ENCODE results near the gene GABRB3.

DNA sequence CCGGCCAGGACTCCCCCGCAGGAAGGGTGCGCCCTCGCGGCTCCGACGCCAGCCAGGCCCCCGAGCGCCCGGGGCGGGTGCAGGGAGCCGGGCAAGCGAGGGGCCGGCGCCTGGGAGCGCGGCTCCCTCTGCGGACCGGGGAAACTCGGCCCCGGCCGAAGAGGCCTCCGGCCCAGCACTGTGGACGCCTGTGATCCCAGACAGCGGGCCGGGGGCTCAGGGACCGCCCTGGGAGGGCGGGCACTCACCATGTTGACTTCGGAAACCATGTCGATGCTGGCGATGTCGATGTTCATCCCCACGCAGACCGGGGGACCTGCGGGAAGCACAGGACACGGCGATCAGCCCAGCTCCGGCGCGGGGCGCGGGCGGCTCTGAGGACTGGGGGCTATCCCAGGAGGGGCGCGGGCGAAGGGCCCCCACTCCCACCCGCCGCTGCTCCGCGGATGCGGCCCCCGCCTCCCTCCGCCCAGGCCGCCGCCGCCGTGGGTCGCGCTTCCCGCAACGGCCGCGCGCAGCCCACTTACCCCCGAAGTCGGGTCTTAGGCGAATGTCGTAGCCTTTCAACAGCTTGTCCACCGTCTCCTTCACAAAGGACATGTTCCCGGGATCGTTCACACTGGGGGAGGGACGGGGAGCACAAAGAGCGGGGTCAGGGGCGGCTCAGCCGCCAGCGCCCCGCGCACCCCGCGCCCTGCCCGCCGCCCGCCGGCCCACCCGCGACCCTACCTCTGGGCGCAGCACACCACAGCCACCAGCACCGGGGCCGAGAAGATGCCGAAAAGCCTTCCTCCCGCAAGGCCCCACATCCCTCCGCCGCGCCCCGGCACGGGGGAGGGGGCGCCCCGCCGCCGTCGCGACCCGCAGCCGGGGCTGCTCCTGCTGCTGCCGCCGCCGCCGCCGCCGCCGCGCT, at the start of gene GABRB3:
- TF ChIP-seq, protein P1, sequence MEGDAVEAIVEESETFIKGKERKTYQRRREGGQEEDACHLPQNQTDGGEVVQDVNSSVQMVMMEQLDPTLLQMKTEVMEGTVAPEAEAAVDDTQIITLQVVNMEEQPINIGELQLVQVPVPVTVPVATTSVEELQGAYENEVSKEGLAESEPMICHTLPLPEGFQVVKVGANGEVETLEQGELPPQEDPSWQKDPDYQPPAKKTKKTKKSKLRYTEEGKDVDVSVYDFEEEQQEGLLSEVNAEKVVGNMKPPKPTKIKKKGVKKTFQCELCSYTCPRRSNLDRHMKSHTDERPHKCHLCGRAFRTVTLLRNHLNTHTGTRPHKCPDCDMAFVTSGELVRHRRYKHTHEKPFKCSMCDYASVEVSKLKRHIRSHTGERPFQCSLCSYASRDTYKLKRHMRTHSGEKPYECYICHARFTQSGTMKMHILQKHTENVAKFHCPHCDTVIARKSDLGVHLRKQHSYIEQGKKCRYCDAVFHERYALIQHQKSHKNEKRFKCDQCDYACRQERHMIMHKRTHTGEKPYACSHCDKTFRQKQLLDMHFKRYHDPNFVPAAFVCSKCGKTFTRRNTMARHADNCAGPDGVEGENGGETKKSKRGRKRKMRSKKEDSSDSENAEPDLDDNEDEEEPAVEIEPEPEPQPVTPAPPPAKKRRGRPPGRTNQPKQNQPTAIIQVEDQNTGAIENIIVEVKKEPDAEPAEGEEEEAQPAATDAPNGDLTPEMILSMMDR (IDR thresholded peaks at IDR 0.05 in 8 of 11, conservative IDR thresholded peaks at IDR 0.05 in 3 of 11): peak in 1 of 11 experiments; percentile 16
- TF ChIP-seq POLR2A (IDR thresholded peaks at IDR 0.05): no peak

All from spleen (tissue), 7 donors.